Measurements from ENCODE around the gene NDUFB7.

NDUFB7 gene

GRCh38 chr19:14526423-14526822 is 45.4 kb downstream of the NDUFB7 start:
- no peak for DNase-seq (ENCODE audit: low read depth in 1 of 2, low spot score in 1 of 2)

GRCh38 chr19:14525729-14526128 is 46.1 kb downstream of the NDUFB7 start:
- DNase-seq (ENCODE audit: low read depth in 1 of 2, low spot score in 1 of 2), result no peak

- DNase-seq (ENCODE audit: low read depth in 1 of 2, low spot score in 1 of 2), result no peak
Observed at GRCh38 chr19:14520543-14520942, 51.3 kb downstream of the NDUFB7 start.

- DNase-seq (ENCODE audit: low read depth in 1 of 2, low spot score in 1 of 2), result no peak
Observed at GRCh38 chr19:14519860-14520407, 51.9 kb downstream of the NDUFB7 start.

GRCh38 chr19:14519245-14519859 is 52.5 kb downstream of the NDUFB7 start:
- DNase-seq (ENCODE audit: low read depth in 1 of 2, low spot score in 1 of 2), result no peak

GRCh38 chr19:14517840-14518505 is 53.9 kb downstream of the NDUFB7 start, which contains the start of gene DNAJB1:
Gene DNAJB1 (minus strand): TSS chr19:14518397. CDS start chr19:14518349, 48 bp downstream.
- peak in 1 of 2 donors; percentile 49 for DNase-seq (ENCODE audit: low read depth in 1 of 2, low spot score in 1 of 2)

GRCh38 chr19:14517446-14517839 is 54.4 kb downstream of the NDUFB7 start:
- no peak for DNase-seq (ENCODE audit: low read depth in 1 of 2, low spot score in 1 of 2)

- no peak for DNase-seq (ENCODE audit: low read depth in 1 of 2, low spot score in 1 of 2)
Observed at GRCh38 chr19:14516746-14517438, 55.0 kb downstream of the NDUFB7 start.
